Neural progenitor cell (in vitro differentiated cells): ENCODE data around the gene RAB36. TPM values are rescaled to one million over a fixed set of nuclear protein-coding genes. Genes with fewer than 3 reads are reported as not detected.

ENCODE experiments used
- DNase-seq: peaks from one replicate; pipeline ENCODE4 v3.0.0-alpha.2; 2016; ENCODE audit warnings: low spot score
- H2AFZ ChIP-seq: fragments of 200-600 bp; sonication (generic); replicated peaks from 2 replicates; pipeline ENCODE4 v1.6.1; 2016; ENCODE audit warnings: antibody characterized with exemption
- H3F3A ChIP-seq: fragments of 200-600 bp; sonication (generic); 2 replicates; pipeline ENCODE4 v1.6.1; 2016; ENCODE audit warnings: antibody characterized with exemption, low read depth
- H3K27ac ChIP-seq: fragments of 200-600 bp; sonication (generic); 2 replicates; pipeline ENCODE4 v1.5.1; 2016; ENCODE audit warnings: mild to moderate bottlenecking
- H3K27me3 ChIP-seq: fragments of 200-600 bp; sonication (generic); 2 replicates; pipeline ENCODE4 v1.6.1; 2016; ENCODE audit warnings: mild to moderate bottlenecking, moderate library complexity
- H3K36me3 ChIP-seq: fragments of 200-600 bp; sonication (generic); 2 replicates; pipeline ENCODE4 v1.5.1; 2016
- H3K4me1 ChIP-seq: fragments of 200-600 bp; sonication (generic); 2 replicates; pipeline ENCODE4 v1.6.1; 2016; ENCODE audit warnings: mixed run types
- H3K4me2 ChIP-seq: fragments of 200-600 bp; sonication (generic); 2 replicates; pipeline ENCODE4 v1.6.1; 2016
- H3K4me3 ChIP-seq: fragments of 200-600 bp; sonication (generic); 2 replicates; pipeline ENCODE4 v1.5.1; 2016
- H3K79me2 ChIP-seq: fragments of 200-600 bp; sonication (generic); 2 replicates; pipeline ENCODE4 v1.6.1; 2016; ENCODE audit warnings: low read depth
- H3K9ac ChIP-seq: fragments of 200-600 bp; sonication (generic); 2 replicates; pipeline ENCODE4 v1.6.1; 2016
- H3K9me3 ChIP-seq: fragments of 200-600 bp; sonication (generic); 2 replicates; pipeline ENCODE4 v1.5.1; 2016; ENCODE audit warnings: low read depth
- H4K20me1 ChIP-seq: fragments of 200-600 bp; sonication (generic); 2 replicates; pipeline ENCODE4 v1.6.1; 2016; ENCODE audit warnings: low read depth
- H3K27ac Mint-ChIP-seq: 3 replicates; pipeline ENCODE4 v1.8.0; 2021; ENCODE audit warnings: mixed read lengths
- H3K27me3 Mint-ChIP-seq: 2 replicates; pipeline ENCODE4 v1.8.0; 2022; ENCODE audit warnings: low read depth, mild to moderate bottlenecking, inconsistent platforms, moderate library complexity, mixed read lengths; ENCODE audit not compliant: insufficient read depth
- H3K36me3 Mint-ChIP-seq: 3 replicates; pipeline ENCODE4 v1.8.0; 2021; ENCODE audit warnings: mixed read lengths
- H3K4me1 Mint-ChIP-seq: 3 replicates; pipeline ENCODE4 v1.8.0; 2021; ENCODE audit warnings: mixed read lengths
- H3K4me3 Mint-ChIP-seq: 3 replicates; pipeline ENCODE4 v1.8.0; 2021; ENCODE audit warnings: mild to moderate bottlenecking, moderate library complexity, mixed read lengths
- H3K9me3 Mint-ChIP-seq: 3 replicates; pipeline ENCODE4 v1.8.0; 2020; ENCODE audit warnings: mixed read lengths
- EZH2 ChIP-seq: fragments of 200-600 bp; sonication (generic); IDR thresholded peaks from 2 replicates; pipeline ENCODE4 v1.6.1; 2017; ENCODE audit warnings: antibody characterized with exemption, mild to moderate bottlenecking, moderate library complexity
- EZH2phosphoT487 ChIP-seq: fragments of 200-600 bp; sonication (generic); IDR thresholded peaks from 2 replicates; pipeline ENCODE4 v1.6.1; 2017; ENCODE audit warnings: antibody characterized with exemption
- total RNA-seq: library from RNA; depleted of rRNA; stranded (reverse); fragments of >200 nt; gene quantifications from 2 replicates; pipeline ENCODE4 v1.2.3, GENCODE V29; 2015; ENCODE audit warnings: low replicate concordance
- TF ChIP-seq, protein P1 (sequence below): fragments of 200-600 bp; sonication (generic); IDR thresholded peaks from 2 replicates; pipeline ENCODE4 v1.5.1; 2017; ENCODE audit warnings: antibody characterized with exemption, mild to moderate bottlenecking

RAB36 gene
- total RNA-seq, 1 donor from 2014 or later: 2.9 TPM

DNA sequence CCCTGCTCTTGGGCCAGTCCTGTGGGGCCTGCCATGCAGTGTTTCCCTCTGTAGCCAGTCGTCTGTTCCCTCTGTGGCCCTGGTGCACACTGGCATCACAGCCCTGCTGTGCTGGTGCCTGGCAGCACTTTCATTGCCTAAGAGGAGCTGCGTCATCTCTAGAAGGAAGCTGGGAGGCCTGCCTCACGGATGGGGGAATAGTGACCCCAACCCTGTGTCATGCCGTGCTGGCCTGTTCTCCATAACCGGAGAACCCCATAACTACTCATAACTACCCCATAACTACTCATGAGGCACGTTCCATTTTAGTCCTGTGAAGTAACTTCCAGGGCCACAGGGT is 14.0 kb downstream of the RAB36 start:
- Mint-ChIP-seq H3K4me3 (no peak overlapping the region), H3K36me3 (peaks cover 7% of the 10 kb centered on the region), H3K27me3 (peaks cover 2% of the 10 kb centered on the region), H3K4me1 (peaks cover 8% of the 10 kb centered on the region), H3K9me3 (no peaks in the 10 kb centered on the region), H3K27ac (no peak overlapping the region)
- H2AFZ ChIP-seq: no peak overlapping the region
- no peak overlapping the region for H3K9ac ChIP-seq
- TF ChIP-seq, protein P1, sequence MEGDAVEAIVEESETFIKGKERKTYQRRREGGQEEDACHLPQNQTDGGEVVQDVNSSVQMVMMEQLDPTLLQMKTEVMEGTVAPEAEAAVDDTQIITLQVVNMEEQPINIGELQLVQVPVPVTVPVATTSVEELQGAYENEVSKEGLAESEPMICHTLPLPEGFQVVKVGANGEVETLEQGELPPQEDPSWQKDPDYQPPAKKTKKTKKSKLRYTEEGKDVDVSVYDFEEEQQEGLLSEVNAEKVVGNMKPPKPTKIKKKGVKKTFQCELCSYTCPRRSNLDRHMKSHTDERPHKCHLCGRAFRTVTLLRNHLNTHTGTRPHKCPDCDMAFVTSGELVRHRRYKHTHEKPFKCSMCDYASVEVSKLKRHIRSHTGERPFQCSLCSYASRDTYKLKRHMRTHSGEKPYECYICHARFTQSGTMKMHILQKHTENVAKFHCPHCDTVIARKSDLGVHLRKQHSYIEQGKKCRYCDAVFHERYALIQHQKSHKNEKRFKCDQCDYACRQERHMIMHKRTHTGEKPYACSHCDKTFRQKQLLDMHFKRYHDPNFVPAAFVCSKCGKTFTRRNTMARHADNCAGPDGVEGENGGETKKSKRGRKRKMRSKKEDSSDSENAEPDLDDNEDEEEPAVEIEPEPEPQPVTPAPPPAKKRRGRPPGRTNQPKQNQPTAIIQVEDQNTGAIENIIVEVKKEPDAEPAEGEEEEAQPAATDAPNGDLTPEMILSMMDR: no peak
- TF ChIP-seq EZH2 (no peak), EZH2phosphoT487 (no peak)
- H3K79me2 ChIP-seq: no peaks in the 10 kb centered on the region
- no peaks in the 10 kb centered on the region for H3K9me3 ChIP-seq
- H3K36me3 ChIP-seq: no peaks in the 10 kb centered on the region
- H3K27me3 ChIP-seq: no peaks in the 10 kb centered on the region
- H3K4me3 ChIP-seq: no peak overlapping the region
- H3K4me1 ChIP-seq: peaks cover 7% of the 10 kb centered on the region
- no peak overlapping the region for H3K27ac ChIP-seq
- no peaks in the 10 kb centered on the region for H4K20me1 ChIP-seq
- no peaks in the 10 kb centered on the region for H3F3A ChIP-seq
- no peak for DNase-seq
- no peak overlapping the region for H3K4me2 ChIP-seq

DNA sequence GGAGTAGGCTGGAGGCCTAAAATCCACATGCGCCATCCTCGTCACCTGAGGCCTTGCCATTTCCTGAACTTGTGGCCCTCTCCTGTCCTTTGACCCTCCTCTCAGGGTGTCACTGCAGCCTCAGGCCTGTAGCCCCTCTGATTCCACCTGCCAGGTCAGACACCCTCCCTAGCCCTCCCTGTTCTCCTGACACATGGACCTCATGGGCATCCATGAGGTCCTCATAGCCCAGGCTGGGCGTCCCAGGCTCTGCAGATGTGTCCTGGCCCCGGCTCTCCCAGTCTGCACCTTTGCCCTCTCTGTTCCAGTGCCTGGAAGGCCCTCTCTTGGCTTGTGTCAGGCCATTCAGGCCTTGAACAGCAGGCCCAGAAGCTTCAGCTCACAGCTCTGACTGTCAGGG is 15.8 kb downstream of the RAB36 start:
- no peaks in the 10 kb centered on the region for H3K36me3 ChIP-seq
- no peaks in the 10 kb centered on the region for H3K9me3 Mint-ChIP-seq
- peaks cover 2% of the 10 kb centered on the region for H3K27me3 Mint-ChIP-seq
- no peak overlapping the region for H3K4me3 ChIP-seq
- H3K27ac ChIP-seq: no peak overlapping the region
- H3K4me2 ChIP-seq: no peak overlapping the region
- H2AFZ ChIP-seq: no peak overlapping the region
- H3K9me3 ChIP-seq: no peaks in the 10 kb centered on the region
- H3F3A ChIP-seq: no peaks in the 10 kb centered on the region
- H3K9ac ChIP-seq: no peak overlapping the region
- peaks cover 5% of the 10 kb centered on the region for H3K4me1 ChIP-seq
- TF ChIP-seq EZH2phosphoT487 (no peak), EZH2 (no peak)
- TF ChIP-seq, protein P1: no peak
- H3K36me3 Mint-ChIP-seq: no peaks in the 10 kb centered on the region
- H3K27ac Mint-ChIP-seq: no peak overlapping the region
- no peaks in the 10 kb centered on the region for H4K20me1 ChIP-seq
- H3K4me3 Mint-ChIP-seq: no peak overlapping the region
- no peak for DNase-seq
- H3K79me2 ChIP-seq: no peaks in the 10 kb centered on the region
- peaks cover 14% of the 10 kb centered on the region for H3K4me1 Mint-ChIP-seq
- H3K27me3 ChIP-seq: no peaks in the 10 kb centered on the region

DNA sequence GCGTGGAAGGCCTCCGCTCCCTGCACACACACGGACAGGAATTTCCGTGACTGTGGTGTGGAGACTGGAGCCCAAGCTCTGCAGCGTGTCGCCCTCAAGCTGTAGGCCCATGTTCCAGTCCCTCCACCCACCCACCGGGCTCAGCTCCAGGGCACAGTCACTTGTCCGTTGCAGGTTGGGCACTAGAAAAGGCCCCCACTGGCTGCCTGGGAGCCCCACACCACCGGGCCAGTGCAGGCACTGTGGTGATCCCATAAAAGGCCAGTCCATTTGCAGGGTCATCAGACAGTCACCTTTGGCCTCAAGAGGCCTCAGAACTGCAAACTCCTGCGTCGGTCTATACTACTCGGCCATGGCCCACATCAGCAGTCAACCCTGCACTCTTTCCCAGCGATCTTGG is 16.3 kb downstream of the RAB36 start:
- Histone ChIP-seq H3K9ac (no peak overlapping the region), H3K4me3 (no peak overlapping the region), H2AFZ (no peak overlapping the region), H3K36me3 (no peaks in the 10 kb centered on the region), H3F3A (no peaks in the 10 kb centered on the region), H3K9me3 (no peaks in the 10 kb centered on the region), H3K4me2 (no peak overlapping the region), H3K79me2 (no peaks in the 10 kb centered on the region), H4K20me1 (no peaks in the 10 kb centered on the region), H3K27me3 (no peaks in the 10 kb centered on the region), H3K4me1 (peaks cover 5% of the 10 kb centered on the region), H3K27ac (no peak overlapping the region)
- no peak overlapping the region for H3K4me3 Mint-ChIP-seq
- TF ChIP-seq EZH2phosphoT487 (no peak), EZH2 (no peak)
- TF ChIP-seq, protein P1: no peak
- H3K36me3 Mint-ChIP-seq: no peaks in the 10 kb centered on the region
- H3K9me3 Mint-ChIP-seq: no peaks in the 10 kb centered on the region
- no peak overlapping the region for H3K27ac Mint-ChIP-seq
- peaks cover 2% of the 10 kb centered on the region for H3K27me3 Mint-ChIP-seq
- DNase-seq: no peak
- H3K4me1 Mint-ChIP-seq: peaks cover 19% of the 10 kb centered on the region

DNA sequence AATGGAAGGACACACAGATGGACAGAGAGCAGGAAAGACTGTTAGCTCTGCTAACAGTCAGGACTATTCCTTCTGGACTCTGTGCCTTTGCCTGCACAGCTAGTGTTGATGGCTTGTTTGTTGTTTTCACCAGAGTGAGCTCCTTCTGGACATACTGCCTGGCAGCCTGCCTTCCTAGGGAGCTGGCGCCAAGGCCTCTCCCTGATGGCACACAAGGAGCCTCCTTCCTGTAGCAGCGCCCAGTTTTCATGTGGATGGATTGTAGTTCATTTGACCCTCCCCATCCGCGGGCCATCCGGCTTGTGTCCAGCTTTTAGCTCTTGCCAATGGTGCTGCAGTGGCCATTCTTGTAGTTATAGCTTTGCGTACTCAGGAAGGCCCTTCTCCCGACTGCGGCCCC is 18.4 kb downstream of the RAB36 start:
- DNase-seq: no peak
- Histone ChIP-seq H3K4me3 (no peak overlapping the region), H3K9ac (no peak overlapping the region), H3K27ac (no peak overlapping the region), H3K36me3 (no peaks in the 10 kb centered on the region), H3F3A (no peaks in the 10 kb centered on the region), H3K4me2 (no peak overlapping the region), H3K4me1 (peaks cover 15% of the 10 kb centered on the region), H3K9me3 (no peaks in the 10 kb centered on the region), H3K27me3 (no peaks in the 10 kb centered on the region), H4K20me1 (no peaks in the 10 kb centered on the region), H2AFZ (no peak overlapping the region), H3K79me2 (no peaks in the 10 kb centered on the region)
- Mint-ChIP-seq H3K4me3 (no peak overlapping the region), H3K9me3 (no peaks in the 10 kb centered on the region), H3K4me1 (peaks cover 35% of the 10 kb centered on the region), H3K27me3 (peaks cover 2% of the 10 kb centered on the region), H3K27ac (no peak overlapping the region), H3K36me3 (no peaks in the 10 kb centered on the region)
- TF ChIP-seq, protein P1: no peak
- TF ChIP-seq EZH2 (no peak), EZH2phosphoT487 (no peak)
